NOMO-1 treated with dmso at 0.1 percent for 144 hours (cell line): ENCODE measurements around the gene DAP.
"Not testable (repeated sequence)": the region's sequence is repeated elsewhere in the genome, so short reads cannot be mapped to it uniquely, and the experiment has no call there.

Experiments
- DNase-seq: peaks from one replicate; lab custom pipeline; 2025; ENCODE audit not compliant: unreplicated experiment; lab: John Stamatoyannopoulos, UW

The DAP gene

GRCh38 chr5:10761185-10761932, at the start of gene DAP:
Gene DAP, minus strand, starts transcription at chr5:10761234. Its CDS starts 166 bp downstream, at chr5:10761068.
- DNase-seq = peak; percentile 93

- DNase-seq = no peak
These were observed 47.6 kb upstream of the DAP start for GRCh38 chr5:10808347-10809226.

- DNase-seq = no peak
These were observed 41.1 kb upstream of the DAP start for GRCh38 chr5:10801931-10802666.

- DNase-seq = no peak
These were observed 39.8 kb upstream of the DAP start for GRCh38 chr5:10800852-10801251.

- peak; percentile 78 for DNase-seq
These were observed 36.2 kb upstream of the DAP start for GRCh38 chr5:10797261-10797660.

- DNase-seq = no peak
These were observed 32.8 kb upstream of the DAP start for GRCh38 chr5:10793785-10794184.

GRCh38 chr5:10792336-10792735, 31.3 kb upstream of the DAP start:
- no peak for DNase-seq

- DNase-seq = no peak
These were observed 28.7 kb upstream of the DAP start for GRCh38 chr5:10789726-10790125.

GRCh38 chr5:10789021-10789420, 28.0 kb upstream of the DAP start:
- no peak for DNase-seq

- no peak for DNase-seq
These were observed 27.3 kb upstream of the DAP start for GRCh38 chr5:10788358-10788757.

- DNase-seq = no peak
These were observed 25.8 kb upstream of the DAP start for GRCh38 chr5:10786835-10787234.

GRCh38 chr5:10780208-10780607, 19.2 kb upstream of the DAP start:
- not testable (repeated sequence) for DNase-seq

- no peak for DNase-seq
These were observed 18.6 kb upstream of the DAP start for GRCh38 chr5:10779592-10779991.

GRCh38 chr5:10778179-10778910, 17.3 kb upstream of the DAP start:
- DNase-seq = no peak

GRCh38 chr5:10775646-10776045, 14.6 kb upstream of the DAP start:
- DNase-seq = no peak

- no peak for DNase-seq
These were observed 12.0 kb upstream of the DAP start for GRCh38 chr5:10772901-10773585.

GRCh38 chr5:10768328-10768899, 7.4 kb upstream of the DAP start:
- DNase-seq = peak; percentile 59

- DNase-seq = peak; percentile 39
These were observed 1.9 kb upstream of the DAP start for GRCh38 chr5:10762776-10763500.
